Measurements from ENCODE around the gene MIDN. TPM values are rescaled to one million over a fixed set of nuclear protein-coding genes. Genes with fewer than 3 reads are reported as not detected.

The MIDN gene
- total RNA-seq, 1 donor from 2014 or later = 204 TPM

- peaks cover 24% of the 10 kb centered on the region for H3K27me3 Mint-ChIP-seq (ENCODE audit: unreplicated experiment)
- peak overlapping the region; percentile 94 for H3K4me3 Mint-ChIP-seq (ENCODE audit: unreplicated experiment)
- H3K27ac Mint-ChIP-seq (ENCODE audit: unreplicated experiment) = peak overlapping the region; percentile 91
- peaks cover 39% of the 10 kb centered on the region for H3K4me1 Mint-ChIP-seq (ENCODE audit: unreplicated experiment)
- no peak for TF ChIP-seq CTCF (IDR thresholded peaks at IDR 0.05; ENCODE audit: unreplicated experiment)
- DNase-seq (ENCODE audit: low spot score) = no peak
- H3K36me3 Mint-ChIP-seq (ENCODE audit: low read depth, unreplicated experiment) = peaks cover 30% of the 10 kb centered on the region
- no peaks in the 10 kb centered on the region for H3K9me3 Mint-ChIP-seq (ENCODE audit: unreplicated experiment)
These were observed 21.9 kb downstream of the MIDN start for GRCh38 chr19:1270213-1270853.

GRCh38 chr19:1270854-1271527, 22.6 kb downstream of the MIDN start:
- H3K36me3 Mint-ChIP-seq (ENCODE audit: low read depth, unreplicated experiment) = peaks cover 30% of the 10 kb centered on the region
- peaks cover 36% of the 10 kb centered on the region for H3K4me1 Mint-ChIP-seq (ENCODE audit: unreplicated experiment)
- H3K27ac Mint-ChIP-seq (ENCODE audit: unreplicated experiment) = peak overlapping the region; percentile 91
- no peak for TF ChIP-seq CTCF (IDR thresholded peaks at IDR 0.05; ENCODE audit: unreplicated experiment)
- H3K4me3 Mint-ChIP-seq (ENCODE audit: unreplicated experiment) = peak overlapping the region; percentile 94
- H3K27me3 Mint-ChIP-seq (ENCODE audit: unreplicated experiment) = peaks cover 24% of the 10 kb centered on the region
- no peaks in the 10 kb centered on the region for H3K9me3 Mint-ChIP-seq (ENCODE audit: unreplicated experiment)
- no peak for DNase-seq (ENCODE audit: low spot score)

- H3K27ac Mint-ChIP-seq (ENCODE audit: unreplicated experiment) = no peak overlapping the region
- peaks cover 24% of the 10 kb centered on the region for H3K27me3 Mint-ChIP-seq (ENCODE audit: unreplicated experiment)
- peaks cover 36% of the 10 kb centered on the region for H3K4me1 Mint-ChIP-seq (ENCODE audit: unreplicated experiment)
- no peak for TF ChIP-seq CTCF (IDR thresholded peaks at IDR 0.05; ENCODE audit: unreplicated experiment)
- peak overlapping the region; percentile 77 for H3K4me3 Mint-ChIP-seq (ENCODE audit: unreplicated experiment)
- DNase-seq (ENCODE audit: low spot score) = no peak
- H3K36me3 Mint-ChIP-seq (ENCODE audit: low read depth, unreplicated experiment) = peaks cover 30% of the 10 kb centered on the region
- H3K9me3 Mint-ChIP-seq (ENCODE audit: unreplicated experiment) = no peaks in the 10 kb centered on the region
These were observed 23.4 kb downstream of the MIDN start for GRCh38 chr19:1271528-1272422.

GRCh38 chr19:1272423-1273262, 24.3 kb downstream of the MIDN start:
- peak overlapping the region; percentile 77 for H3K4me3 Mint-ChIP-seq (ENCODE audit: unreplicated experiment)
- H3K4me1 Mint-ChIP-seq (ENCODE audit: unreplicated experiment) = peaks cover 31% of the 10 kb centered on the region
- peaks cover 21% of the 10 kb centered on the region for H3K27me3 Mint-ChIP-seq (ENCODE audit: unreplicated experiment)
- peak overlapping the region; percentile 74 for H3K27ac Mint-ChIP-seq (ENCODE audit: unreplicated experiment)
- peaks cover 30% of the 10 kb centered on the region for H3K36me3 Mint-ChIP-seq (ENCODE audit: low read depth, unreplicated experiment)
- DNase-seq (ENCODE audit: low spot score) = no peak
- no peaks in the 10 kb centered on the region for H3K9me3 Mint-ChIP-seq (ENCODE audit: unreplicated experiment)
- no peak for TF ChIP-seq CTCF (IDR thresholded peaks at IDR 0.05; ENCODE audit: unreplicated experiment)
